Activated naive CD8-positive, alpha-beta T cell (primary cell): ENCODE data around the gene OR2D2.
"Not testable (repeated sequence)": the region's sequence is repeated elsewhere in the genome, so short reads cannot be mapped to it uniquely, and the experiment has no call there.

Experiments
- H3K27ac Mint-ChIP-seq: one replicate; pipeline ENCODE4 v1.8.0; 2021; ENCODE audit warnings: mixed read lengths
- H3K27me3 Mint-ChIP-seq: one replicate; pipeline ENCODE4 v1.8.0; 2021; ENCODE audit warnings: mixed read lengths
- H3K36me3 Mint-ChIP-seq: one replicate; pipeline ENCODE4 v1.8.0; 2021; ENCODE audit warnings: mixed read lengths
- H3K4me1 Mint-ChIP-seq: one replicate; pipeline ENCODE4 v1.8.0; 2021; ENCODE audit warnings: low read depth, mixed read lengths
- H3K4me3 Mint-ChIP-seq: one replicate; pipeline ENCODE4 v1.8.0; 2021; ENCODE audit warnings: mild to moderate bottlenecking, mixed read lengths
- H3K9me3 Mint-ChIP-seq: one replicate; pipeline ENCODE4 v1.8.0; 2021; ENCODE audit warnings: low read depth, mixed read lengths

Gene OR2D2, protein sequence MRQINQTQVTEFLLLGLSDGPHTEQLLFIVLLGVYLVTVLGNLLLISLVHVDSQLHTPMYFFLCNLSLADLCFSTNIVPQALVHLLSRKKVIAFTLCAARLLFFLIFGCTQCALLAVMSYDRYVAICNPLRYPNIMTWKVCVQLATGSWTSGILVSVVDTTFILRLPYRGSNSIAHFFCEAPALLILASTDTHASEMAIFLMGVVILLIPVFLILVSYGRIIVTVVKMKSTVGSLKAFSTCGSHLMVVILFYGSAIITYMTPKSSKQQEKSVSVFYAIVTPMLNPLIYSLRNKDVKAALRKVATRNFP

DNA sequence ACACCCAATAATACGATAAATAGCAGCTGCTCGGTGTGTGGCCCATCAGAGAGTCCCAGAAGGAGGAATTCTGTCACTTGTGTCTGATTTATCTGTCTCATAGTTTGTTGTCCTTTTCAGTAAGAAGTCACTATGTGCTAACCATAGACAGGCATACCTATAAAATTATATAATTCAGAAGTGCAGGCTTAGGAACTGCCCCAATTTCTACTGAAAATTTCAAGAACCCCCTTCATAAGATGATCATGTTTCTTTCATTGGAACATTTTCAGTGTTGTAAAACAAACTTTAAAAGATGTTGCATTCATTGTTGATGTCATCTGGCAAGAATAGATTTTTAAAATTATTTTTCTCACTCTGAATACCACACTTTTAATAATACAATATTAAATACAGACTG is at the start of gene OR2D2:
OR2D2 (minus strand) TSS at position 101 of the 400 bp plus-strand sequence; CDS start at position 101, 0 bp downstream.
- Mint-ChIP-seq H3K4me1 (no peaks in the 10 kb centered on the region), H3K27ac (no peak within 1 kb of the TSS), H3K27me3 (peaks cover 22% of the 10 kb centered on the region), H3K4me3 (no peak within 1 kb of the TSS), H3K9me3 (no peaks in the 10 kb centered on the region), H3K36me3 (no peaks in the 10 kb centered on the region)

DNA sequence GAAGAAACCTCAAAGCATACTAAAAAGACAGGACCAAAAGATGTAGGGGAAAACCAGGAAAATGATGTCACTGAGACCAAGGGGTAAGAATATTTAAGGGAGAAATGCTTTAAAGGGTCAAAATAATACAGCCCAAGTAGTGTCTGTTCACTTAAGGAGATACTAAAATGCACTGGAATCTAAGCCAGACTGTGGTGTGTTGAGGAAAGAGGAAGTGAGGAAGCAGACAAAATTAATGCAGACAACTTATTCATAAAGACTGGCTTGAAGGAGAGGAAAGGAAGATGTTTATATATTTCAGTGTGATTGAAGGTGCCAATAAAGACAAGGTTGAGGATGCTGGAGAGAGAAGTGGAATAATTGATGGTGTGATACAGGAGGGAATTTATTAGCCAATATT is 49.7 kb upstream of the OR2D2 start:
- no peaks in the 10 kb centered on the region for H3K27me3 Mint-ChIP-seq
- no peaks in the 10 kb centered on the region for H3K36me3 Mint-ChIP-seq
- H3K9me3 Mint-ChIP-seq, result no peaks in the 10 kb centered on the region
- no peak overlapping the region for H3K4me3 Mint-ChIP-seq
- no peaks in the 10 kb centered on the region for H3K4me1 Mint-ChIP-seq
- H3K27ac Mint-ChIP-seq, result no peak overlapping the region

DNA sequence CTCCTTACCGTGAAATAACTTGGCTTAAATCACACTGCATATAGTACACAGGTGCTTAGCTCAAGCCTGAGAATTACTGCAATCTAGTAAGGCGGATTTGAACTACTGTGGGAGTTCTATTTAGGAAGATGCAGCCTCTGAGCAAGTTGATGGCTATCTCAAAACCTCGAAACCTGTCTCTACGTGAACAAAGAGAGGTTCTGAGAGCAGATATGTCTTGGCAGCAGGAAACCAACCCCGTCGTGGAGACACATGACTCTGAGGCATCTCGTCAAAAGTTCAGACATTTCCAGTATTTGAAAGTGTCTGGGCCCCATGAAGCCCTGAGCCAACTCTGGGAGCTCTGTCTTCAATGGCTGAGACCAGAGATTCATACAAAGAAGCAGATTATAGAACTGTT is 39.8 kb upstream of the OR2D2 start:
- peaks cover 46% of the 10 kb centered on the region for H3K27me3 Mint-ChIP-seq
- peaks cover 6% of the 10 kb centered on the region for H3K4me1 Mint-ChIP-seq
- H3K36me3 Mint-ChIP-seq, result no peaks in the 10 kb centered on the region
- no peak overlapping the region for H3K27ac Mint-ChIP-seq
- no peak overlapping the region for H3K4me3 Mint-ChIP-seq
- H3K9me3 Mint-ChIP-seq, result no peaks in the 10 kb centered on the region

DNA sequence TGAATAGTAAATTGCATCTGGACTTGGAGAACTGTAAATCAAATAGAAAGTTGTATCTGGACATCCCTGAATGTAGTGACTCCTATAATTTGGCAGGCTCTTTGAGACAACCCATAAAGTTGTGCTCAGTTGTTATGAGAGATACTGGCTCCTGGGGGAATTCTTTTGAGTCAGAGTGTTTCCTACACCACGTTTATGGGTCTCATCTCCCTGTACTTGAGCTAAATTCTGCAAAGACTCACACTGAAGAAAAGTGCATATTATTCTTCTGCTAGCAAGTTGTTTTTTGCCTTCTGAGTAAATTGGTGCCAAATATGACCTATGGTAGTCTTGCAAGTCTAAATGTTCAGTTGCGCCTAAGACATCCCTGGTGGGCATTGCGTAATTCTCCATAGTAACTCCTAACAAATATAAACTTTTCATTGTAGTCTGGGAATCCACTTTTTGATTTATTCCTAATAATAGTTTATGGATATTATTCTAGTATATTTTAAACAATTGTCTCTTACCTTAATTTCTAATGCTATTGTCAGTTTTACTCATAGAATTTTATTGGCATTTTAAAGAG is 38.9 kb upstream of the OR2D2 start:
- Mint-ChIP-seq H3K9me3 (no peaks in the 10 kb centered on the region), H3K27ac (no peak overlapping the region), H3K4me3 (no peak overlapping the region), H3K27me3 (peaks cover 46% of the 10 kb centered on the region), H3K36me3 (no peaks in the 10 kb centered on the region), H3K4me1 (peaks cover 11% of the 10 kb centered on the region)

DNA sequence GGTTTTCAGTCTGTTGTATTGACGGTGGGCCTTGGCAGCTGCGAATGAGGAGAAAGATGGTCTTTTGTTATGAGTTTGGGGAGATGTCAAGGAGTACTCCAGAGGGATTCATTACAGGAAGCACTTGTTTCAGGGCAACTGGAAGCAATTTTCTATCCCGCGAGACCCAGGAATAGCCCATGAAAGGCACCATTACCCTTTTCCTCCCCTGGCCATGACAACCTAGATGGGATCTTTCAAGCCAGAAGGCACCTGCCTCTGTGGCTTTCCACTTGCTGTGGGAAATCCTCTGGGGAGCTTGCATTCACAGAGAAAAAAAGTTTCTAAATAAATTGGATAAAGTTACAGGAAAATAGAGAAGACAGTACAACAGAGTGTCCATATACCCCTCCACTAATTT is 36.6 kb upstream of the OR2D2 start:
- H3K4me3 Mint-ChIP-seq, result no peak overlapping the region
- no peaks in the 10 kb centered on the region for H3K9me3 Mint-ChIP-seq
- peaks cover 18% of the 10 kb centered on the region for H3K4me1 Mint-ChIP-seq
- no peaks in the 10 kb centered on the region for H3K36me3 Mint-ChIP-seq
- H3K27me3 Mint-ChIP-seq, result peaks cover 44% of the 10 kb centered on the region
- H3K27ac Mint-ChIP-seq, result no peak overlapping the region

DNA sequence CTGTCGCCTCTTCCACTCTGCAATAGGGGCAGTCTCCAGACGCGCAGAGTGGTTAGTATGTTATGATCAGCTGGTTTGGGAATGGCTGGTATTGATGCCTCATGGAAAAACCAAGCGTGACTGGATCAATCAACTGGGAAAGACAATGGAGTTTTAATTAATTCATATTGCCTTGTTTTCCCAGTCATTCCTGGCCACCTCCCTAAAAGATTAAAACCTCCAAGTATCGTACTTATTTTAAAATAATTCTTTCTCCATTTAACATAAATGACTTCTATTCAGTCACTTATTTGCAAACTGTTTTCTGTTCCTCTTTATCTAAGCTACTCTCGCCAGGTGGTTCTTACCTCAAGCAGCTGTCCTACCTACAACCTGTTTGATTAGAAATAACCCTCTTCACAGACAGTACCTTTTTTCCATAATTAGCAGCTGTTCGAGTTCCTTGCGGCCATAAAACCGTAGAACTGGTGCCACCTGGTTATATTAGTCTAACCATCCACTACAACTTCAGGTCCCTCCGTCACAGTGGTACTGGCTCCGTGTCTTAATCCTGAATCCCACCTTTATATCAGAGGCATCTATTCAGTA is 34.8 kb upstream of the OR2D2 start:
- peak overlapping the region; percentile 85 for H3K4me3 Mint-ChIP-seq
- peaks cover 18% of the 10 kb centered on the region for H3K4me1 Mint-ChIP-seq
- peaks cover 41% of the 10 kb centered on the region for H3K27me3 Mint-ChIP-seq
- no peaks in the 10 kb centered on the region for H3K36me3 Mint-ChIP-seq
- no peak overlapping the region for H3K27ac Mint-ChIP-seq
- no peaks in the 10 kb centered on the region for H3K9me3 Mint-ChIP-seq

DNA sequence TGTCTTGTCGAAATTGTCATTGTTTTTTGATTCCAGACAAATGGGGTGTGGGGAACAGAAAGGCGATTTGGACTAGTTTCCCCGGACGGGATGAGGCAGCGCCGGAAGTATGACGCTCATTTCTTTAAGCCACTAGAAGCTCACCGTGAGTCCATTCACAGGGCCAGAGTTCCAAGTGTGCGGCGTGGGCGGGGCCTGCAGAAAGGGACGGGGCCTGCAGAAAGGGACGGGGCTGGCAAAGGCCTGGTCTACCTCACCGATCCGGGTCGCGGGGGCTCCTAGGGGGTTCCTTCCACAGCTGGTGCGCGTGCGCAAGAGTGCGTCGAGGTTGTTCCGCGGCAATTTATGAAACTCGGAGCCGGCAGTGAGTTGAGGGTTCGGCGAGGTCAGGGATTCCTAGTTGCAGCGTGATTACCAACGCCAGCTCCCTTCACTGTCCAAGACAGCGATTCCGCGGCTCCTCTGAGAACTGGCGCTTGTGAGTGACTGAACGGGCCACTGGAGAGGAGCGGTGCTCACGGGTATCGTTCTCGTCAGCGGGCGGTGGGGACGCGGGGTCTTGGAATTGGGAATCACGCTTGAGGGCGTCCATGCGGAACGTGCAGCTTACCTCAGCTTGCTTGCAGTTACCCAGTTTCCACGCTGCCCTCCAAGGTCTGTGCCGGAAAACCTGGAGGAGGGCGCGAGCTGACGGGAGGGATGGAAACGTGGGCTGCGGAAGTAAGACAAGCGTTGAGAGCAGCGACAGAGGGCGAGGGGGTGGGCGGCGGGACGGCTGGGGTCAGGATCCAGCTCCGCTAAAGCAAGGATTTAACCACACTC is 34.1 kb upstream of the OR2D2 start, which contains the start of gene ZNF215:
ZNF215 (plus strand) TSS at position 219 of the 822 bp plus-strand sequence. CDS start 5,847 bp downstream, outside the sequence.
- H3K27ac Mint-ChIP-seq, result no peak within 1 kb of the TSS

DNA sequence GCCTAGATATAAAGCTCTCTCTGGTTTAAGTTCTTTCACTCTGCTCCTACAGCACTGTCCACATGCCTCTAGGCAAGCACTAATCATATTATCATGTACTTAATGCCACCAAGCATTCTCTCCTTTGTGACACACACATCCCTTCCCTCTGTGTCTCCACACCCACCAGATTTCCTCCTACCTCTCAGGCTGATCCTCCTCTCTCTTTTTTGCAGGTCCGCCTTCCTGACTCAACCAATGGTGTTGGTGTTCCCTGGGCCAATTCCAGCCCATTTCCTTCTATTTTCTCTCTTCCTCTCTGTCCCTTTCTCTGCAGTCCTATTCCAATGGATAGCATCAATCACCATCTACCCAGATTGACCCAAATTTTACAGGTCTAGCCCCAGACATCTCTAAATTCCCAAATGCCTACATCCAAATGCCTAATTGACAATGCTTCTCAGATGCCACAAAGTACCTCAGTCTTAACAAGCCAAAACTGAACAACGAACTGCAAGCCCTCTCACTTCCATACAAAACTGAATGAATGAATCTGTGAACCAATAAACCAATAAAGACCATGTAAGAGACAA is 33.4 kb upstream of the OR2D2 start:
- no peak overlapping the region for H3K27ac Mint-ChIP-seq
- H3K27me3 Mint-ChIP-seq, result peaks cover 44% of the 10 kb centered on the region
- no peaks in the 10 kb centered on the region for H3K36me3 Mint-ChIP-seq
- no peaks in the 10 kb centered on the region for H3K9me3 Mint-ChIP-seq
- H3K4me3 Mint-ChIP-seq, result peak overlapping the region; percentile 85
- H3K4me1 Mint-ChIP-seq, result peaks cover 18% of the 10 kb centered on the region

More for the DNA sequence above, 34.1 kb upstream of the OR2D2 start, which contains the start of gene ZNF215:
- peaks cover 42% of the 10 kb centered on the region for H3K27me3 Mint-ChIP-seq
- H3K36me3 Mint-ChIP-seq, result no peaks in the 10 kb centered on the region
- H3K4me1 Mint-ChIP-seq, result peaks cover 18% of the 10 kb centered on the region
- H3K9me3 Mint-ChIP-seq, result no peaks in the 10 kb centered on the region
- H3K4me3 Mint-ChIP-seq, result peak within 1 kb of the TSS; percentile 85

DNA sequence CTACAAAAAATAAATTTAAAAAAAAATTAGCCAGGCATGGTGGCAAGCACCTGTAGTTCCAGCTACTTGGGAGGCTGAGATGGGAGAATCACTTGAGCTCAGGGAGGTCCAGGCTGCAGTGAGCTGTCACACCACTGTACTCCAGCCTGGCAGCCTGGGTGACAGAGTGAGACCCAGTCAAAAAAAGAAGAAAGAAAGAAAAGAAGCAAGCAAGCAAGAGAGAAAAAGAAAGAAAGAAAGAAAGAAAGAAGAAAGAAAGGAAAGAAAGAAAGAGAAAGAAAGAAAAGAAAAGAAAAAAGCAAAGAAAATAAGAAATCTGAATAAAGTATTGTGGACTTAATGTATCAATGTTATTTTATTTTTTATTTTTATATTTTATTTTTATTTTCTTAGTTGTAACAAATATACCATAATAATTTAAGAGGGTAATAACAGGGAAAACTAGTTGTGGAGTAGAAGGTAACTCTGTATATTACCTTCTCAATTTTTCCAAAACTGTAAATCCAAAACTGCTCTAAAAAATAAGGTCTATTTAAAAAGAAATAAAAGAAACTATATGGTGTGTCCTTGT is 32.8 kb upstream of the OR2D2 start:
- Mint-ChIP-seq H3K4me1 (peaks cover 18% of the 10 kb centered on the region), H3K4me3 (no peak overlapping the region), H3K36me3 (no peaks in the 10 kb centered on the region), H3K27ac (no peak overlapping the region), H3K9me3 (no peaks in the 10 kb centered on the region), H3K27me3 (peaks cover 41% of the 10 kb centered on the region)

DNA sequence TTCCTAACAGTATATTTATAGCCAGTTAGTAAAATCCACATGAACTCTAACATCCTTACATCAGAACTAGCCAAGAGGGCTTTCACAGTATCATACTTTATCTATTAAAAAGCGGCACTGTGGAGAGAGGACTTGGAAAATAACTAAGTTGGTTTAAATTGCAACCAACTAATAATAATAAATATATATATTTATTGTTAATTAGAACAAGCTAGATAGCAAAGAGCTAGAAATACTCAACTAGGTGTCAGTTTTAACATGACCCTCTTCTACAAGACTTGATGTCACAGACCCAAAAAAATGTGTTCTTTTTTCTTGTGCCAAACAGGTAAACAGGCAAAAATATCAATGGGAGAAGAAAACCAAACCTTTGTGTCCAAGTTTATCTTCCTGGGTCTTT is 28.4 kb upstream of the OR2D2 start, which contains the start of gene OR2D3:
OR2D3 (plus strand) TSS at position 301 of the 400 bp plus-strand sequence; CDS start at position 301, 0 bp downstream.
- Mint-ChIP-seq H3K27ac (no peak within 1 kb of the TSS), H3K4me1 (peaks cover 2% of the 10 kb centered on the region), H3K36me3 (no peaks in the 10 kb centered on the region), H3K27me3 (peaks cover 28% of the 10 kb centered on the region), H3K4me3 (no peak within 1 kb of the TSS), H3K9me3 (peaks cover 3% of the 10 kb centered on the region)

DNA sequence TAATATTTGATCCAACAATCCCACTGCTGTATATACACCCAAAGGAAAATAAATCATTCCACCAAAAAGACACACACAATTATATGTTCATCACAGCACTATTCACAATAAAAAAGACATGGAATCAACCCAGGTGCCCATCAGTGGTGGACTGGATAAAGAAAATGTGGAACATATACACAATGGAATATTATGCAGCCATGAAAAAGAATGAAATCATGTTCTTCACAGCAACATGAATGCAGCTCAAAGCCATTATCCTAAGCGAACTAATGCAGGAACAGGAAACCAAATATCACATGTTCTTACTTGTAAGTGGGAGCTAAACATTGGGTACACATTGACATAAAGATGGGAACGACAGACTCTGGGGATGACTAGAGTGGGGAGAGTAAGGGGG is 27.4 kb upstream of the OR2D2 start:
- Mint-ChIP-seq H3K27me3 (peaks cover 25% of the 10 kb centered on the region), H3K36me3 (no peaks in the 10 kb centered on the region), H3K4me3 (no peak overlapping the region), H3K9me3 (peaks cover 3% of the 10 kb centered on the region), H3K27ac (no peak overlapping the region), H3K4me1 (no peaks in the 10 kb centered on the region)

DNA sequence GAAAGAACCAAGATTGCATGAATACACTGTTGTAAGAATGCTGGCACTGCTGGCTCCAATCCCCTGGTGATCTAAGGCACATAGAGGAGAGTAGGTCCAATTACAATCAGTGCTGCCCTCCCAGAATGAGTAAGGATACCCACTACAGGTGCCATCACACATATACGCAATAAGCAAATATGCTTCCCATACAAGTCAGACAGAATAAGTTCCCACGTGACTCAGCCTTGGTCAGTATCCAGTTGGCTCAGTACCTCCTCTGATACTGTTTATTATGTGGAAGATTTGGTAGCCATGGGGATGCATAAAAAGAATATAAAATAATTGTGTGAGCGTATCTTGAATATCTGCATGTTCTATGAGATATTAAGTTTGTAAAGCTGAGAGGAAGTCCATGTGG is 19.6 kb upstream of the OR2D2 start:
- Mint-ChIP-seq H3K4me3 (no peak overlapping the region), H3K27ac (no peak overlapping the region), H3K9me3 (no peaks in the 10 kb centered on the region), H3K27me3 (peaks cover 1% of the 10 kb centered on the region), H3K36me3 (no peaks in the 10 kb centered on the region), H3K4me1 (peaks cover 2% of the 10 kb centered on the region)

DNA sequence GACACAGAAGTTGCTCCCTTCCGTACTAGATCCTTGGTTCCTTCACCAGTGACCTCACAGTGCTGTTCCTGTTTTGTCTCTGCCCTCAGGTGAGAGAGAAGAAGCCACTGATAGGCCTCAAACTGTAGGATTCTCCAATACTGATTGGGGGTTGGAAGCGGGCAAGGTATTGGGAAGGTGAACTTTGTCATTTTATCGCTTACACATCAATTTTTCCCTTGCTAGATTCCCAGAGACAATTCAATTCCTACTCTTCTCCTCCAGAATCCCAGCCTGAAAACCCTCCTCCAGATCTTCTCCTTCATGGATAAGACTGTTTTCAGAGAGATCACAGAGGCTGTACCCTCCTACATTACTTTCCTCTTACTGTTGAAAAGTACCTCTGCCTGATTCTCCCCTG is 19.1 kb upstream of the OR2D2 start:
- H3K9me3 Mint-ChIP-seq, result no peaks in the 10 kb centered on the region
- H3K27ac Mint-ChIP-seq, result no peak overlapping the region
- no peaks in the 10 kb centered on the region for H3K36me3 Mint-ChIP-seq
- peaks cover 1% of the 10 kb centered on the region for H3K27me3 Mint-ChIP-seq
- H3K4me1 Mint-ChIP-seq, result peaks cover 2% of the 10 kb centered on the region
- H3K4me3 Mint-ChIP-seq, result no peak overlapping the region

DNA sequence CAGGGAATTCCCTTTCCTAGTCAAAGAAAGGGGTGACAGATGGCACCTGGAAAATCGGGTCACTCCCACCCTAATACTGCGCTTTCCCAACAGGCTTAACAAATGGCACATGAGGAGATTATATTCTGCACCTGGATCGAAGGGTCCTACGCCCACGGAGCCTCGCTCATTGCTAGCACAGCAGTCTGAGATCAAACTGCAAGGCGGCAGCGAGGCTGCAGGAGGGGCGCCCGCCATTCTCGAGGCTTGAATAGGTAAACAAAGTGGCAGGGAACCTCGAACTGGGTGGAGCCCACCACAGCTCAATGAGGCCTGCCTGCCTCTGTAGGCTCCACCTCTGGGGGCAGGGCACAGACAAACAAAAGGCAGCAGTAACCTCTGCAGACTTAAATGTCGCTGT is 12.5 kb upstream of the OR2D2 start:
- H3K27me3 Mint-ChIP-seq, H3K36me3 Mint-ChIP-seq, H3K9me3 Mint-ChIP-seq, H3K4me3 Mint-ChIP-seq, H3K4me1 Mint-ChIP-seq, H3K27ac Mint-ChIP-seq: not testable (repeated sequence)
